Transverse colon (tissue), 4 donors: ENCODE measurements around the gene HAS3. TPM values are rescaled to one million over a fixed set of nuclear protein-coding genes. Genes with fewer than 3 reads are reported as not detected.
A peak's percentile ranks its signal among the peaks of the same experiment; 100 is the strongest.
"Not testable (repeated sequence)": the region's sequence is repeated elsewhere in the genome, so short reads cannot be mapped to it uniquely, and the experiment has no call there.

Experiments
- DNase-seq: peaks from one replicate; pipeline ENCODE4 v3.0.0-alpha.2; 2019
- H3K27ac ChIP-seq, 4 donors: fragments of 200-600 bp; sonication (generic); 2 replicates each; pipeline ENCODE4 v1.5.1; 2016 to 2018; ENCODE audit warnings: inconsistent platforms in 4 of 4
- H3K27me3 ChIP-seq: fragments of 200-600 bp; sonication (generic); 2 replicates; pipeline ENCODE4 v1.5.1; 2017; ENCODE audit warnings: inconsistent platforms
- H3K36me3 ChIP-seq, 4 donors: fragments of 200-600 bp; sonication (generic); 2 replicates each; pipeline ENCODE4 v1.5.1; 2017 to 2019; ENCODE audit warnings: inconsistent platforms in 4 of 4
- H3K4me1 ChIP-seq, 4 donors: fragments of 200-600 bp; sonication (generic); 2 replicates each; pipeline ENCODE4 v1.5.1; 2017 to 2020; ENCODE audit warnings: inconsistent platforms in 4 of 4
- H3K4me3 ChIP-seq, 4 donors: fragments of 200-600 bp; sonication (generic); 1 replicate in 1 of 4; 2 replicates in 3 of 4; pipeline versions ENCODE4 v1.5.1 to v1.6.1; 2017 to 2019; ENCODE audit warnings: inconsistent platforms in 4 of 4
- H3K9me3 ChIP-seq, 2 donors: fragments of 200-600 bp; sonication (generic); 2 replicates each; pipeline ENCODE4 v1.5.1; 2017 to 2019; ENCODE audit warnings: inconsistent platforms in 2 of 2
- EP300 ChIP-seq: sonication (generic); formaldehyde crosslinking; IDR thresholded peaks from one replicate; pipeline ENCODE4 v1.6.1; 2017; ENCODE audit warnings: antibody characterized with exemption, low read depth
- POLR2A ChIP-seq: fragments of 450-650 bp; IDR thresholded peaks from one replicate; pipeline ENCODE4 v1.6.1; 2016; ENCODE audit warnings: antibody characterized with exemption, mild to moderate bottlenecking, moderate library complexity
- POLR2AphosphoS5 ChIP-seq, 3 donors: sonication (generic); formaldehyde crosslinking; IDR thresholded peaks; one replicate each; pipeline ENCODE4 v1.6.1; 2016; ENCODE audit warnings: antibody characterized with exemption in 3 of 3
- WGBS, 2 donors: methylation state at CpG; one replicate each; pipeline ENCODE4 v1.1.5; 2018; ENCODE audit warnings: low coverage in 1 of 2; 5-methylcytosine and 5-hydroxymethylcytosine counted together
- in situ Hi-C, 4 donors: fragments of 200-750 bp; cut with MboI; loops; one replicate each; pipeline versions ENCODE4 v1.15.0 to v1.15.1; 2017; ENCODE audit warnings: low sequenced_read_pairs in 3 of 4, low pct_ligation_motif_present in 1 of 4, low pct_unique_long_range_greater_than_20kb in 1 of 4
- intact Hi-C: fragments of 100-400 bp; cut with DNase I; formaldehyde crosslinking; loops from one replicate; pipeline ENCODE4 v1.15.1; 2023; ENCODE audit warnings: low total_unique reads
- total RNA-seq, 4 donors: library from RNA; depleted of rRNA; stranded (reverse); fragments of >200 nt; gene quantifications; one replicate each; pipeline ENCODE4 v1.1.0, GENCODE V29; 2016
- TF ChIP-seq, protein P1 (sequence below), 5 experiments: fragments of 200-600 bp in 3 of 5; fragments of 450-650 bp in 2 of 5; sonication (generic) in 3 of 5; IDR thresholded peaks; 1 replicate in 2 of 5; 2 replicates in 3 of 5; pipeline ENCODE4 v1.5.1; 2016 to 2017; ENCODE audit warnings: antibody characterized with exemption in 5 of 5, inconsistent platforms in 3 of 5, mild to moderate bottlenecking in 2 of 5, moderate library complexity in 1 of 5

Gene HAS3
- total RNA-seq, 4 donors from 2014 or later = 0.20 to 12.0 (median 7.9) TPM

DNA sequence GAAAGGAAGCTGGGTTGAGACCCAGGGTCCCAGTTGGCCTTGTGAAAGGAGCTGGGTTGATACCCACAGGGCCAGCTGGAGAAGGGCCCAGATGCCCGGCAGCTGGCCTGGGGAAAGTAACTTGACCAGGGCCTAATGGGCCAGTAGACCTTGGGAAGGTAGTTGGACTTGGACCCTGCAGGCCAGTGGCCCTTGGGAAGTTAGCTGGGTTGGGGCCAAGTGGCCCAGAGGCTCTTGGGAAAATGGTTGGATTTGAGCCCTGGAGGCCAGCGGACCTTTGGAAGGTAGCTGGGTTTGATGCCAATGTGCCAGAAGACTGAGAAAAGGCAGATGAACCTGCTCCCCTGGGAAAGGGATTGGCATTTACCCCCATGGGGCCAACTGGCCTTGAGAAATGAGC, 13.5 kb downstream of the HAS3 start:
- DNase-seq = no peak
- in situ Hi-C loops = loop anchor here in 1 of 4 donors (25.0 kb wide), 1 partner anchor 207 kb away; no protein-coding TSS in a partner anchor
- H3K36me3 ChIP-seq = peaks cover 0 to 53% (median 13%) of the 10 kb centered on the region in 4 donors
- no peak overlapping the region for H3K4me3 ChIP-seq
- no peaks in the 10 kb centered on the region for H3K27me3 ChIP-seq
- no peaks in the 10 kb centered on the region for H3K9me3 ChIP-seq
- intact Hi-C loops = no loop called here
- WGBS, 2 donors = 80 to 88% methylated on average over 1 of the region's 2 CpGs
- H3K4me1 ChIP-seq = peaks cover 0 to 6% (median 2%) of the 10 kb centered on the region in 4 donors
- TF ChIP-seq, protein P1, sequence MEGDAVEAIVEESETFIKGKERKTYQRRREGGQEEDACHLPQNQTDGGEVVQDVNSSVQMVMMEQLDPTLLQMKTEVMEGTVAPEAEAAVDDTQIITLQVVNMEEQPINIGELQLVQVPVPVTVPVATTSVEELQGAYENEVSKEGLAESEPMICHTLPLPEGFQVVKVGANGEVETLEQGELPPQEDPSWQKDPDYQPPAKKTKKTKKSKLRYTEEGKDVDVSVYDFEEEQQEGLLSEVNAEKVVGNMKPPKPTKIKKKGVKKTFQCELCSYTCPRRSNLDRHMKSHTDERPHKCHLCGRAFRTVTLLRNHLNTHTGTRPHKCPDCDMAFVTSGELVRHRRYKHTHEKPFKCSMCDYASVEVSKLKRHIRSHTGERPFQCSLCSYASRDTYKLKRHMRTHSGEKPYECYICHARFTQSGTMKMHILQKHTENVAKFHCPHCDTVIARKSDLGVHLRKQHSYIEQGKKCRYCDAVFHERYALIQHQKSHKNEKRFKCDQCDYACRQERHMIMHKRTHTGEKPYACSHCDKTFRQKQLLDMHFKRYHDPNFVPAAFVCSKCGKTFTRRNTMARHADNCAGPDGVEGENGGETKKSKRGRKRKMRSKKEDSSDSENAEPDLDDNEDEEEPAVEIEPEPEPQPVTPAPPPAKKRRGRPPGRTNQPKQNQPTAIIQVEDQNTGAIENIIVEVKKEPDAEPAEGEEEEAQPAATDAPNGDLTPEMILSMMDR (IDR thresholded peaks at IDR 0.05) = no peak
- no peak for TF ChIP-seq POLR2AphosphoS5 (IDR thresholded peaks at IDR 0.05)
- no peak for TF ChIP-seq EP300
- no peak for TF ChIP-seq POLR2A
- no peak overlapping the region for H3K27ac ChIP-seq

- no peaks in the 10 kb centered on the region for H3K27me3 ChIP-seq
- 90% methylated on average over 2 of the region's 2 CpGs; no CpG with 5 or more reads in 1 of the 2 donors for WGBS, 2 donors
- no peaks in the 10 kb centered on the region for H3K9me3 ChIP-seq
- H3K36me3 ChIP-seq = peaks cover 0 to 56% (median 13%) of the 10 kb centered on the region in 4 donors
- DNase-seq = no peak
- TF ChIP-seq, protein P1 (IDR thresholded peaks at IDR 0.05) = no peak
- TF ChIP-seq EP300 (no peak), POLR2A (no peak), POLR2AphosphoS5 (IDR thresholded peaks at IDR 0.05) (no peak)
- no peak overlapping the region for H3K27ac ChIP-seq
- in situ Hi-C loops (loop anchor here in 1 of 4 donors (25.0 kb wide), 1 partner anchor 207 kb away; no protein-coding TSS in a partner anchor), intact Hi-C loops (no loop called here)
- H3K4me1 ChIP-seq = peaks cover 0 to 6% (median 2%) of the 10 kb centered on the region in 4 donors
- no peak overlapping the region for H3K4me3 ChIP-seq
These were observed 14.1 kb downstream of the HAS3 start for GRCh38 chr16:69119536-69119935.

GRCh38 chr16:69120096-69120664, 14.7 kb downstream of the HAS3 start:
- Histone ChIP-seq H3K4me1 (peaks cover 0 to 6% (median 2%) of the 10 kb centered on the region in 4 donors), H3K27ac (no peak overlapping the region), H3K4me3 (no peak overlapping the region), H3K9me3 (no peaks in the 10 kb centered on the region), H3K36me3 (peaks cover 0 to 56% (median 13%) of the 10 kb centered on the region in 4 donors), H3K27me3 (no peaks in the 10 kb centered on the region)
- TF ChIP-seq, protein P1 (IDR thresholded peaks at IDR 0.05) = no peak
- TF ChIP-seq EP300 (no peak), POLR2AphosphoS5 (IDR thresholded peaks at IDR 0.05) (no peak), POLR2A (no peak)
- DNase-seq = no peak
- in situ Hi-C loops (loop anchor here in 3 of 4 donors (10.0 to 25.0 kb wide), 4 partner anchors 208 to 275 kb away; partner anchors contain the start of gene TANGO6 (in 1 of the 3)), intact Hi-C loops (no loop called here)
- 96% methylated on average over 19 of the region's 19 CpGs; no CpG with 5 or more reads in 1 of the 2 donors for WGBS, 2 donors

- H3K4me3 ChIP-seq = no peak overlapping the region
- TF ChIP-seq, protein P1 (IDR thresholded peaks at IDR 0.05) = peak; percentile 63 to 82 (median 65)
- no peak for TF ChIP-seq POLR2A
- no peaks in the 10 kb centered on the region for H3K27me3 ChIP-seq
- DNase-seq = peak; percentile 60
- no peak overlapping the region for H3K27ac ChIP-seq
- in situ Hi-C loops (loop anchor here in 3 of 4 donors (10.0 to 25.0 kb wide), 4 partner anchors 212 to 279 kb away; partner anchors contain the start of gene TANGO6 (in 1 of the 3)), intact Hi-C loops (loop anchor here (2.0 kb wide), 1 partner anchor 595 kb away; no protein-coding TSS in a partner anchor)
- peaks cover 0 to 26% (median 10%) of the 10 kb centered on the region in 4 donors for H3K36me3 ChIP-seq
- H3K4me1 ChIP-seq = peaks cover 0 to 10% (median 3%) of the 10 kb centered on the region in 4 donors
- WGBS, 2 donors = 71 to 78% methylated on average over 3 of the region's 3 CpGs
- no peaks in the 10 kb centered on the region for H3K9me3 ChIP-seq
These were observed 18.5 kb downstream of the HAS3 start for GRCh38 chr16:69123910-69124309.

DNA sequence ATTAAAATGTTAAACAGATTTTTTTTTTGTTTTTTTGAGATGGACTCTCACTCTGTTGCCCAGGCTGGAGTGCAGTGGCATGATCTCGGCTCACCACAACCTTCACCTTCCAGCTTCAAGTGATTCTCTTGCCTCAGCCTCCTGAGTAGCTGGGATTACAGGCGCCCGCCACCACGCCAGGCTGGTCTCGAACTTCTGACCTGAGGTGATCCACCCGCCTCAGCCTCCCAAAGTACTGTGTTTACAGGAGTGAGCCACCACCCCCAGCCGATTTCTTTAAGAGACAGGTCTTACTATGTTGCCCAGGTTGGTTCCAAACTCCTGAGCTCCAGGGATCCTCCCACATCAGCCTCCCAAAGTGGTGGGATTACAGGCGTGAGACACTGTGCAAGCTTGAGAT, 19.0 kb downstream of the HAS3 start:
- not testable (repeated sequence) for H3K9me3 ChIP-seq, H3K4me1 ChIP-seq, H3K27ac ChIP-seq, H3K4me3 ChIP-seq, H3K27me3 ChIP-seq, DNase-seq
- WGBS, 2 donors = 83 to 85% methylated on average over 1 to 8 of the region's 8 CpGs
- H3K36me3 ChIP-seq = peaks cover 0 to 21% (median 7%) of the 10 kb centered on the region in 4 donors
- intact Hi-C loops (loop anchor here (2.0 kb wide), 1 partner anchor 596 kb away; no protein-coding TSS in a partner anchor), in situ Hi-C loops (loop anchor here in 3 of 4 donors (10.0 to 25.0 kb wide), 4 partner anchors 212 to 280 kb away; partner anchors contain the start of gene TANGO6 (in 1 of the 3))

- Histone ChIP-seq H3K4me1 (peaks cover 0 to 10% (median 4%) of the 10 kb centered on the region in 4 donors), H3K36me3 (peaks cover 0 to 16% (median 5%) of the 10 kb centered on the region in 4 donors)
- not testable (repeated sequence) for H3K27ac ChIP-seq, H3K9me3 ChIP-seq, H3K27me3 ChIP-seq, DNase-seq, H3K4me3 ChIP-seq
- intact Hi-C loops = loop anchor here (2.0 kb wide), 1 partner anchor 596 kb away; no protein-coding TSS in a partner anchor
- WGBS, 2 donors = 93 to 100% methylated on average over 1 to 14 of the region's 14 CpGs
- in situ Hi-C loops = loop anchor here in 3 of 4 donors (10.0 to 25.0 kb wide), 4 partner anchors 213 to 280 kb away; partner anchors contain the start of gene TANGO6 (in 1 of the 3)
These were observed 19.5 kb downstream of the HAS3 start for GRCh38 chr16:69124961-69125360.
